ENCODE measurements around the gene CABP2.

GRCh38 chr11:67542169-67542568 lies 18.9 kb upstream of the CABP2 start:
- TF ChIP-seq MAX (IDR thresholded peaks at IDR 0.05): no peak
- no peak for TF ChIP-seq RAD21 (IDR thresholded peaks at IDR 0.05)
